Type B pancreatic cell (in vitro differentiated cells): ENCODE data around the gene FHL5. TPM values are rescaled to one million over a fixed set of nuclear protein-coding genes. Genes with fewer than 3 reads are reported as not detected.

Experiments used
- DNase-seq: peaks from one replicate; pipeline ENCODE4 v3.0.0; 2021; ENCODE audit warnings: mixed read lengths; ENCODE audit not compliant: unreplicated experiment; ENCODE audit errors: extremely low spot score
- H3K27ac Mint-ChIP-seq: 2 replicates; pipeline ENCODE4 v1.8.0; 2021; ENCODE audit warnings: mild to moderate bottlenecking, mixed read lengths
- H3K27me3 Mint-ChIP-seq: 2 replicates; pipeline ENCODE4 v1.8.0; 2021; ENCODE audit warnings: mixed read lengths
- H3K36me3 Mint-ChIP-seq: 2 replicates; pipeline ENCODE4 v1.8.0; 2021; ENCODE audit warnings: mixed read lengths
- H3K4me1 Mint-ChIP-seq: one replicate; pipeline ENCODE4 v1.8.0; 2021; ENCODE audit warnings: mixed read lengths; ENCODE audit not compliant: unreplicated experiment
- H3K4me3 Mint-ChIP-seq: 2 replicates; pipeline ENCODE4 v1.8.0; 2021; ENCODE audit warnings: mild to moderate bottlenecking, mixed read lengths
- H3K9me3 Mint-ChIP-seq: 2 replicates; pipeline ENCODE4 v1.8.0; 2021; ENCODE audit warnings: mixed read lengths
- CTCF ChIP-seq: fragments of 200-600 bp; sonication (generic); conservative IDR thresholded peaks from 2 replicates; pipeline ENCODE4 v1.5.0; 2021; ENCODE audit warnings: antibody characterized with exemption, mild to moderate bottlenecking
- total RNA-seq: library from RNA; stranded (reverse); gene quantifications from 2 replicates; pipeline ENCODE4 v1.2.1, GENCODE V29; 2021; ENCODE audit warnings: low replicate concordance

The FHL5 gene
- total RNA-seq, 1 donor from 2014 or later: 0.41 TPM

GRCh38 chr6:96575359-96575758, 12.4 kb downstream of the FHL5 start:
- no peak overlapping the region for H3K4me3 Mint-ChIP-seq
- no peak for TF ChIP-seq CTCF
- no peaks in the 10 kb centered on the region for H3K36me3 Mint-ChIP-seq
- H3K9me3 Mint-ChIP-seq: no peaks in the 10 kb centered on the region
- no peaks in the 10 kb centered on the region for H3K27me3 Mint-ChIP-seq
- DNase-seq: no peak
- H3K27ac Mint-ChIP-seq: no peak overlapping the region
- no peaks in the 10 kb centered on the region for H3K4me1 Mint-ChIP-seq

- no peak for TF ChIP-seq CTCF
- H3K36me3 Mint-ChIP-seq: no peaks in the 10 kb centered on the region
- no peak overlapping the region for H3K4me3 Mint-ChIP-seq
- H3K27ac Mint-ChIP-seq: no peak overlapping the region
- no peaks in the 10 kb centered on the region for H3K4me1 Mint-ChIP-seq
- no peaks in the 10 kb centered on the region for H3K9me3 Mint-ChIP-seq
- no peak for DNase-seq
- H3K27me3 Mint-ChIP-seq: no peaks in the 10 kb centered on the region
Measured at GRCh38 chr6:96576221-96576620, 13.3 kb downstream of the FHL5 start.

GRCh38 chr6:96582021-96582420, 19.1 kb downstream of the FHL5 start:
- Mint-ChIP-seq H3K4me3 (no peak overlapping the region), H3K27me3 (peaks cover 3% of the 10 kb centered on the region), H3K9me3 (no peaks in the 10 kb centered on the region), H3K36me3 (no peaks in the 10 kb centered on the region), H3K27ac (no peak overlapping the region), H3K4me1 (no peaks in the 10 kb centered on the region)
- no peak for DNase-seq
- no peak for TF ChIP-seq CTCF

- no peak for DNase-seq
- no peaks in the 10 kb centered on the region for H3K36me3 Mint-ChIP-seq
Measured at GRCh38 chr6:96582436-96582835, 19.5 kb downstream of the FHL5 start.

GRCh38 chr6:96604420-96604819, 41.5 kb downstream of the FHL5 start:
- no peak for DNase-seq
- no peaks in the 10 kb centered on the region for H3K9me3 Mint-ChIP-seq
- TF ChIP-seq CTCF: no peak
- H3K4me3 Mint-ChIP-seq: no peak overlapping the region
- H3K36me3 Mint-ChIP-seq: no peaks in the 10 kb centered on the region
- H3K27me3 Mint-ChIP-seq: no peaks in the 10 kb centered on the region
- H3K4me1 Mint-ChIP-seq: no peaks in the 10 kb centered on the region
- no peak overlapping the region for H3K27ac Mint-ChIP-seq

More at GRCh38 chr6:96582436-96582835, 19.5 kb downstream of the FHL5 start:
- Mint-ChIP-seq H3K27me3 (peaks cover 3% of the 10 kb centered on the region), H3K9me3 (no peaks in the 10 kb centered on the region), H3K4me1 (no peaks in the 10 kb centered on the region), H3K4me3 (no peak overlapping the region), H3K27ac (no peak overlapping the region)
- no peak for TF ChIP-seq CTCF

- DNase-seq: no peak
- no peaks in the 10 kb centered on the region for H3K9me3 Mint-ChIP-seq
Measured at GRCh38 chr6:96608074-96608473, 45.1 kb downstream of the FHL5 start.

More at GRCh38 chr6:96608074-96608473, 45.1 kb downstream of the FHL5 start:
- H3K4me3 Mint-ChIP-seq: no peak overlapping the region
- no peaks in the 10 kb centered on the region for H3K4me1 Mint-ChIP-seq
- no peak for TF ChIP-seq CTCF
- H3K27me3 Mint-ChIP-seq: no peaks in the 10 kb centered on the region
- H3K27ac Mint-ChIP-seq: no peak overlapping the region
- H3K36me3 Mint-ChIP-seq: no peaks in the 10 kb centered on the region
